Mesothelial cell of epicardium (in vitro differentiated cells): ENCODE measurements around the gene AGBL5. TPM values are rescaled to one million over a fixed set of nuclear protein-coding genes. Genes with fewer than 3 reads are reported as not detected.

Experiments used
- DNase-seq, 2 experiments: peaks; one replicate each; pipeline ENCODE4 v3.0.0; 2021; ENCODE audit warnings: low spot score in 2 of 2; ENCODE audit not compliant: unreplicated experiment in 2 of 2
- H3K27ac Mint-ChIP-seq: 2 replicates; pipeline ENCODE4 v1.8.0; 2021; ENCODE audit warnings: mixed read lengths
- H3K27me3 Mint-ChIP-seq: 2 replicates; pipeline ENCODE4 v1.8.0; 2021; ENCODE audit warnings: low read depth, mixed read lengths
- H3K36me3 Mint-ChIP-seq: 2 replicates; pipeline ENCODE4 v1.8.0; 2021; ENCODE audit warnings: mixed read lengths
- H3K4me1 Mint-ChIP-seq: 2 replicates; pipeline ENCODE4 v1.8.0; 2021; ENCODE audit warnings: mixed read lengths
- H3K4me3 Mint-ChIP-seq: 2 replicates; pipeline ENCODE4 v1.8.0; 2021; ENCODE audit warnings: mild to moderate bottlenecking, moderate library complexity, mixed read lengths
- H3K9me3 Mint-ChIP-seq: 2 replicates; pipeline ENCODE4 v1.8.0; 2021; ENCODE audit warnings: mixed read lengths
- total RNA-seq: library from RNA; stranded (reverse); gene quantifications from 3 replicates; pipeline ENCODE4 v1.2.1, GENCODE V29; 2021
- TF ChIP-seq, protein P1 (sequence below): fragments of 200-600 bp; sonication (generic); IDR thresholded peaks from one replicate; pipeline ENCODE4 v1.5.0; 2021; ENCODE audit warnings: antibody characterized with exemption; ENCODE audit not compliant: unreplicated experiment

Gene AGBL5
- total RNA-seq, 1 donor from 2014 or later, result 45.0 TPM

DNA sequence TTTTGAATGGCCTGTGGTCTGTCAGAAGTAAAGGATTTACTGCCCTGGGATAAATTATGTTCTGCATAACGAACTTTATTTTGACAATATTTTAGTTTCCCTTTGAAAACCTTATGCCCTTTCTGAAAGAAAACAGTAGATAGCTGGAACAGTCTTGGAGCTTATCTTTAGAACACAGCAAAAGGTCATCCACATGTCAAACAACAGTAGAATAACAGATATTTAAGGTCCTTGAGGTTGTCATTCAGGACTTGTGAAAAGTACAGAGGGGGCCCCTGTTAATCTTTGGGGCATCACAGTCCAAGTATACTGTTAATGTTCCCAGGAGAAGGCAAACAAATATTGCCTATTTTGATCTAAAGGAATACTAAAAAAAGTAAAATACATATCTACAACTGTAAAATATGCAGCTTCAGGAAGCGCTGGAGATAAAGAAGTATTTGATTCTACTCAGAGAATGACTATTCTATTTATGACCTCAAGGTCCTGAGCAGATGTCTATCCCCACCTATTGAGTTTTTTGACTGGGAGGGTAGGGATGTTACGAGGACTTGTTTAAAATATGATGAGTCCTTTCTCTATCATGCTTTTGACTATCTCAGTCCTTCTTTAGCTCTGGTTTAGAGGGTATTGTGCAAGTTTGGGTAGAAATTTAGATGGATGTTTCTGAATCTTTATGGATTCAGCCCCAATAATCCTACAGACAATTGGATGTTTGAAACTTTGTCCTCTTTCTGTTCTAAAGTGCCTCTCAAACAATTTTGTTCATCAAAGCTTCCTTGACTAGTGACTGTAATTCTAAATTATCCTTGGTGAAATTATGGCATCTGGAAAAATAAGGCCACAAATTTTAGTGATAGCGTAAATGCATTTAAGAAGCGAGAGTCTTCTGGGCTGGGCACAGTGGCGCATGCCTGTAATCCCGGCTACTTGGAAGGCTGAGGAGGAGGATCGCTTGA, 43.8 kb upstream of the AGBL5 start:
- H3K27me3 Mint-ChIP-seq, result no peaks in the 10 kb centered on the region
- H3K9me3 Mint-ChIP-seq, result no peaks in the 10 kb centered on the region
- TF ChIP-seq, protein P1, sequence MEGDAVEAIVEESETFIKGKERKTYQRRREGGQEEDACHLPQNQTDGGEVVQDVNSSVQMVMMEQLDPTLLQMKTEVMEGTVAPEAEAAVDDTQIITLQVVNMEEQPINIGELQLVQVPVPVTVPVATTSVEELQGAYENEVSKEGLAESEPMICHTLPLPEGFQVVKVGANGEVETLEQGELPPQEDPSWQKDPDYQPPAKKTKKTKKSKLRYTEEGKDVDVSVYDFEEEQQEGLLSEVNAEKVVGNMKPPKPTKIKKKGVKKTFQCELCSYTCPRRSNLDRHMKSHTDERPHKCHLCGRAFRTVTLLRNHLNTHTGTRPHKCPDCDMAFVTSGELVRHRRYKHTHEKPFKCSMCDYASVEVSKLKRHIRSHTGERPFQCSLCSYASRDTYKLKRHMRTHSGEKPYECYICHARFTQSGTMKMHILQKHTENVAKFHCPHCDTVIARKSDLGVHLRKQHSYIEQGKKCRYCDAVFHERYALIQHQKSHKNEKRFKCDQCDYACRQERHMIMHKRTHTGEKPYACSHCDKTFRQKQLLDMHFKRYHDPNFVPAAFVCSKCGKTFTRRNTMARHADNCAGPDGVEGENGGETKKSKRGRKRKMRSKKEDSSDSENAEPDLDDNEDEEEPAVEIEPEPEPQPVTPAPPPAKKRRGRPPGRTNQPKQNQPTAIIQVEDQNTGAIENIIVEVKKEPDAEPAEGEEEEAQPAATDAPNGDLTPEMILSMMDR, result no peak
- no peak for DNase-seq
- no peak overlapping the region for H3K27ac Mint-ChIP-seq
- no peaks in the 10 kb centered on the region for H3K36me3 Mint-ChIP-seq
- peaks cover 11% of the 10 kb centered on the region for H3K4me1 Mint-ChIP-seq
- no peak overlapping the region for H3K4me3 Mint-ChIP-seq

DNA sequence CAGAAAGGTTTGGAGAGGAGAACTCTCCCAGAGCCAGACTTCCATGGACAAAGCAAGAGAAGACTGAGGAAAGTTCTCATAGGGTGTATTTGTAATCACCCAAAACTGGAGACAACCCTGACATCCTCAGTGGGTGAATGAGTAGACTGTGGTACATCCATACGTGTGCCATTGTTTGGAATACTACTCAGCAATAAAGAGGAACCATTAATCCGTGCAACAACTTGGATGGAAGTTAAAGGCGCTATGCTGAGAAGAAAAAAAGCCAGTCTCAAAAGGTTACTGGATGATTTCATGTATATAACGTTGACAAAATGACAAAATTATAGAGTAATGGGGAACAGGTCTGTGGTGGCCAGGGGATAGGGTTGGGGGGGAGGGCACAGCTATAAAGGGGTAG, 42.8 kb upstream of the AGBL5 start:
- Mint-ChIP-seq H3K4me3 (no peak overlapping the region), H3K27me3 (no peaks in the 10 kb centered on the region), H3K27ac (no peak overlapping the region), H3K4me1 (peaks cover 11% of the 10 kb centered on the region), H3K36me3 (no peaks in the 10 kb centered on the region), H3K9me3 (no peaks in the 10 kb centered on the region)
- TF ChIP-seq, protein P1, result no peak
- DNase-seq, result no peak

DNA sequence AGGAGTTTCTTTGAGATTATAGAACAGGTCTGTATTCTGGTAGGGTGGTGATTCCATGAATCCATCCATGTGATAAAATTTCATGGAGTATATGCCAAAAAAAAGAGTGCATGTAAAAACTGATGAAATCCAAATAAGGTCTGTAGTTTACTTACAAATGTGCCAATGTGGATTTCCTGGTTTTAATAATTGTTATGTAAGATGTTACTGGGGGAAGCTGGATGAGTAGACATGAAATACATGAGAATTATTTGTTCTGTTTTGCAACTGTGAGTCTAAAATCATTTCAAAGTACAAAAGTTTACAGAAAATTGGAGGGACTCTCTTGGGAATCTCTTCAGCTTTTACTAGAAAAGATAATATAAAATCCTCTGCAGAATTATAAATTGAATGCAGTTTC, 42.4 kb upstream of the AGBL5 start:
- Mint-ChIP-seq H3K27me3 (no peaks in the 10 kb centered on the region), H3K36me3 (no peaks in the 10 kb centered on the region), H3K4me1 (peaks cover 11% of the 10 kb centered on the region), H3K9me3 (no peaks in the 10 kb centered on the region), H3K27ac (no peak overlapping the region), H3K4me3 (no peak overlapping the region)
- TF ChIP-seq, protein P1, result no peak
- no peak for DNase-seq

DNA sequence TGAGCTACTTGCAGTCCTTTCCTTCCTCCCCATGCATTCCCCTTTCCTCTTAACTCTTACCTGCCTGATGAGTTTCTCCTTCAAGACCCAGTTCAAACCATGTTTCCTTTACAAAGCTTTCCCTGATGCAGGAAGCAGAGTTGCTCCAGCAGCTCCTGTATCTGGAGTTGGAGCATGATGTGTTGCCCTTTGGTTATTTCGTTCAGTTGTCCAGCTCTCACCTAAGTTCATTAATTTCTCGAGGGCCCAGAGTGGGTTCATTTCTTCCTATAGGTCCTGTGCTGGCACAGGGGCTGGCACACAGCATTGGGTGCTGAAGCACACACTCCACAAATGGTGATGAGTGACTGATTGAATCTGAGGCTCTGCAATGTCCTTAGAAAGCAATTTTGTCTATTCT, 41.8 kb upstream of the AGBL5 start:
- no peaks in the 10 kb centered on the region for H3K9me3 Mint-ChIP-seq
- TF ChIP-seq, protein P1, result no peak
- H3K36me3 Mint-ChIP-seq, result no peaks in the 10 kb centered on the region
- H3K27me3 Mint-ChIP-seq, result no peaks in the 10 kb centered on the region
- peaks cover 11% of the 10 kb centered on the region for H3K4me1 Mint-ChIP-seq
- no peak for DNase-seq
- no peak overlapping the region for H3K27ac Mint-ChIP-seq
- H3K4me3 Mint-ChIP-seq, result no peak overlapping the region

DNA sequence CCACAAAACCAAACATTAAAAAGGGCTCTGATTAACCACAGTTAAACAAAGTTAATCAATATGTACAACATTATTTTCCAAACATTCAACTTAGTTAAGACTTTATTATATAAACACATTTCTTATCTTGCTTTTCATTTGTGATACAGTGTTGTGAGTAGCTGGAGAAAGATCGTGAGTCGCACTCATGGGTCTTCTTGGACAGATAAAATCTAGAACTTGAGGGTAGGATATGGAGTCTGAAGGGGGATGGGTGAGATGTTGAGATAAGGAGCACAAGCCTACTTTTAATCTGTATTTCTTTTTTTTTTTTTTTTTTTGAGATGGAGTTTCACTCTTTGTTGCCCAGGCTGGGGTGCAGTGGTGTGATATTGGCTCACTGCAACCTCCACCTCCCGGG, 41.3 kb upstream of the AGBL5 start:
- Mint-ChIP-seq H3K36me3 (no peaks in the 10 kb centered on the region), H3K9me3 (no peaks in the 10 kb centered on the region), H3K4me3 (no peak overlapping the region), H3K27ac (no peak overlapping the region), H3K4me1 (peaks cover 11% of the 10 kb centered on the region), H3K27me3 (no peaks in the 10 kb centered on the region)
- DNase-seq, result no peak
- TF ChIP-seq, protein P1, result no peak
